GM18861 (cell line): Measurements from ENCODE around the gene ABCC2.
"Not testable (repeated sequence)": the region's sequence is repeated elsewhere in the genome, so short reads cannot be mapped to it uniquely, and the experiment has no call there.

ENCODE experiments used
- ATAC-seq: cut with Tn5 transposase; IDR thresholded peaks from one replicate; pipeline ENCODE4 v1.9.1; 2021; ENCODE audit not compliant: unreplicated experiment

ABCC2 gene

DNA sequence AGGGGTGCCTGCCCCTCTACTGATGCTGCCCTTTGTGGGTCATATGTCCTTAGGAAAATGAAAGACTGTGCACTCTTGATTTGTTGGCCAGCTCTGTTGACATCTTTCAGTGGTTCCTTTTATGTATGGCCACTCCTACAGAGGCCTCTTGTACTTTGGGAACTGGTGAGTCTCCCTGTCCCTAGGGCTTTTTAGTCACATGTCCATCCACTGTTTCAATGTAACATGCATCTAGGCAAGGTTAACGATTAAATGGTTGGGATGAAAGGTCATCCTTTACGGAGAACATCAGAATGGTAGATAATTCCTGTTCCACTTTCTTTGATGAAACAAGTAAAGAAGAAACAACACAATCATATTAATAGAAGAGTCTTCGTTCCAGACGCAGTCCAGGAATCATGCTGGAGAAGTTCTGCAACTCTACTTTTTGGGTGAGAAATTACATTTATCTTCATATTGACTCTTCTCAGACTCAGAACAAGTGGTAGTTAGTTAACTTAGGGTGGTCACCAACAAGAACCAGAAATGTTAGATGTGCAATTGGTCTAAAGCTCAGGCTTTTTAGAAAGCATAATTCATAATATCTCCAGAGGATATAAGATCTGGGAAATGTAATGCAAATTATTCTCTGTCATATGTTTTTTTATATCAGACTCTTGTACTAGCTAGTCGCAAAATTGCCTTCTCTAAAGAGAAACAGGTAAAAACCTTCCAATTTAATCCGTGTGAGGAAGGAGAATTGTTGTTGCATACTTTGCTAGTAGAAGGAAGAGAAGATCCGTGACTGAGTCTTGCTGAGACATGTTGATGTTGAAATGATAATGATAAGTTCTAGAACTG is at the start of gene ABCC2:
TSS of gene ABCC2 (plus strand) at position 194 of the 840 bp plus-strand sequence. CDS start at position 399, 205 bp downstream.
- no peak for ATAC-seq

GRCh38 chr10:99733366-99733765 is 49.1 kb upstream of the ABCC2 start:
- no peak for ATAC-seq

DNA sequence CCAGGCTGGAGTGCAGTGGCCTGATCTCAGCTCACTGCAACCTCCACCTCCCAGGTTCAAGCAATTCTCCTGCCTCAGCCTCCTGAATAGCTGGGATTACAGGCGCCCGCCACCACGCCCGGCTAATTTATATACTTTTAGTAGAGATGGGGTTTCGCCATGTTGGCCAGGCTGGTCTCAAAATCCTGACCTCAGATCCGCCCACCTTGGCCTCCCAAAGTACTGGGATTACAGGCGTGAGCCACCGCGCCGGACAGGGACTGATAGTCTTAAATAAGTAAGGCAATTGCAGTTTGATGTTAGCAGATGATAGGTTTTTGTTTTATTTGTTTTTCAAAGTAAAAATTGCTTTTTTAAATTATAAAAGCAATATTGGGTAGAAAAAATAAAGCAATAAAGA is 48.3 kb upstream of the ABCC2 start:
- not testable (repeated sequence) for ATAC-seq

DNA sequence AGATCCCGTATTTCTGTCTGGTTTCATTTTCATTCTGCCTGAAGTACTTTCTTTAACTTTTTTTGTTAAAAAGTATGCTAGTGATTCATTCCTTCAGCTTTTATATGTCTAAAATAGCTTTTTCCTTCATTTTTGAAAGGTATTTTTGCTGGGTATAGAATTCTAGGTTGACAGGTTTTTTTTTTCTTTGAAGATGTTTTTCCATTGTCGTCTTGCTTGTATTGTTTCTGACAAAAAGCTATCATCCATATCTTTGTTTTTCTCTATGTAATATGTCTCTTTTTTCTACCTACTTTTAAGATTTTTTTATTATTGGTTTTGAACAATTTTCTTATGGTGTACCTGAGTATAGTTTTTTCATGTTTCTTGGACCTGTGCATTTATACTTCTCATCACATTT is 42.2 kb upstream of the ABCC2 start:
- ATAC-seq = no peak

DNA sequence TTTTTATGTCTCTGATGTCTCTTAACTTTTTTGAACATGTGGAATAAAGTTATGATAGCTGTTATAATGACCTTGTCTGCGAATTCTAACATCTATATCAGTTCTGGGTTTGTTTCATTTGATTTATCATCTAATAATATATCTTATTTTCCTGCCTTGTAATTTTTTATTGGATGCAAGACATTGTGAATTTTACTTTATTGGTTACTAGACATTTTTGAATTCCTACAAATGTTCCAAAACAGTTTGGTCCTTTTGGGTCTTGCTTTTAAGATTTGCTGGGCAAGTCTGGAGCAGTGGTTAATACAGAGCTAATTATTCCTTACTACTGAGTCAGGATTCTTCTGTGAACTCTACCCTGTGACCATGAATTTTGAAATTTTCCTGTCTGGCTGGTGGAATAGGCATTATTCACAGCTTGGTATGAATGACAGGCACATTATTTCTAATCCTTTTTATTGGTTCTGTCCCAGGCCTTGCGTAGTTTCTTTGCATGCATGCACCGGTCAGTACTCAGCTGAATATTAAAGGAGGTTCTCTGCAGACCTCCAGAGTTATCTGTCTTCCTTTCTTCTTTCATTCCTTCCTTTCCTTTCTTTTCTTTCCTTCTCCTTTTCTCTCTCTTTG is 41.4 kb upstream of the ABCC2 start:
- no peak for ATAC-seq

DNA sequence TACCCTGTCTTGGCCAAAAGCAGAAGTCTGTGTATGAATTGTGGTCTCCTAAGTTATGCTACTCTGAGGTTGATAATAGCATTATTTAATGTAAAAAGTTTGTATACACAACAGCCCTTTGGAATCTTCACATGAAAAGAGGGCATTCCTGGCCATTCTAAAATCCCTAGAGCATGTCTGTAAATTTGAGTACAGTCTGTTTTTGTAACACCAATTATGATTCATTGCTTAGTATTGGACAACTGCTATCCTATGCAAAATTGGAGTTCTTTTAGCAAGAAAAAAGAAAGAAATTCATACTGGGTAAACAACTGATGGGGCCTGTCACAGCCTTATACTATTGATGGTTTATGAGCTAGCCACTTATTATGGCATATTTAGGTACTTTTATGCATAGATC is 40.2 kb upstream of the ABCC2 start:
- no peak for ATAC-seq

GRCh38 chr10:99742701-99743100 is 39.7 kb upstream of the ABCC2 start:
- ATAC-seq = no peak

- no peak for ATAC-seq
These were observed 38.6 kb upstream of the ABCC2 start for GRCh38 chr10:99743841-99744240.

DNA sequence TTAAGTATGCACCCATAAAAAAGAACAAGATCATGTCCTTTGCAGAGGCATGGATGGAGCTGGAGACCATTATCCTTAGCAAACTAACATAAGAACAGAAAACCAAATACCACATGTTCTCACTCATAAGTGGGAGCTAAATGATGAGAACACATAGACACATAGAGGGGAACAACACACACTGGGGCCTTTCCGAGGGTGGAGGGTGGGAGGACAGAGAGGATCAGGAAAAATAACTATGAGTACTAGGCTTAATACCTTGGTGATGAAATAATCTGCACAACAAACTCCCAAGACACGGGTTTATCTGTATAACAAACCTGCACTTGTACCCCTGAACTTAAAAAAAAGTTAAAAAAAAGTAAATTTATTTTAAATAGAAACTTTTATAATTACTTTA is 36.3 kb upstream of the ABCC2 start:
- ATAC-seq = not testable (repeated sequence)

- ATAC-seq = no peak
These were observed 33.5 kb upstream of the ABCC2 start for GRCh38 chr10:99748823-99749451.

DNA sequence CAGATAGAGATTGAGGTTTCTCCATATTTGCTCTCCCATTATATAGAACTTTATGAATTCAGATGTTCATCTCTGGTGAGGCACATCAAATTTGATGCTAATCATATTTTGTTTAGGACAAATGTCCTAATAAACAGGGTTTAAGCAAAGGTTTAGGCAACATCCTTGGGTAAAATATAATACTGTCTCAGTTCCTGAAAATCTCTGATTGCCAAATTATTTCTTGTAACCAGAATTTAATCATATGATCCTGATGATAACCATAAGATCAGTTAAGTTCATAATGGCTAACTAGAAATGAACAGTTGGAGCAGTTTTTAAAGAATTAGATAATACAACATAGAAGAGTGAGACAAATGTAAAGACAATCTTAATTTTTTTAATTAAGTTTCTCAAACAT is 31.8 kb upstream of the ABCC2 start:
- ATAC-seq = no peak

DNA sequence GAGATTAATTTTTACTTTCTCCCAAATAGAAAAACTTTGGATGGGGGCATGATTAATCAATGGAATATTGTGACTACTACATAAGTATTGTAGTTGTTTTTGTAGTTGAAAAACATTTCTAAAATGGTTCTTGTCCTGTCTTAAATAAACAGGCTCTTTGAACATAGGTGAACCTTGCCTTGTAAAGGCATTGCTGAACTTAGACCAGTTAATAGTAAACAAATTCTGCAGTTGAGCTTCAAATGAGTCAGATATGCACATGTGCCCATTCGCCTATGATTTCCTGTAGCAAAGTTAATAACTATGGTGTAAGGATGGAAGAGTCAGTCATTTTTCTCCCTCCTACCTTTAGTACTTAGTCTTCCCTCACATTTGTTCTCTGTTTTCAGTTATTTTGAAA is 27.8 kb upstream of the ABCC2 start:
- ATAC-seq = no peak

DNA sequence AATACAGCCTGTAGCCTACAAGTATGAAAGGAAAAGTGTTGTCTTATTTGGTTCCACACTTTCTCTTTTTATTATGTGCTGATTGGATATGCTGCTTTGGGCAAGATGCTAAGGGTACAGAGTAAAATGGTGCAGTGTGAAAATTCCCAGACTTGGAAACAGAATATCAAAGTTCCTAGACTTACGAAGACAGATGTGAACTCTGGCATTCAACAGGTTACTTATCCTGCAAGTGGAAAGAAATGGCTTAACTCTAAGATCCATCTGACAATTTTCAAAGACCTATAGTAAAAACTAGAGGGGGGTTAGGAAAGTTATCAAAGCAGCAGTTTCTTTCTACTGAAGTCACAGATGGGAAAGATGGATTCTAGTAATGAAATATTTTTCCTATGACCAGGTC is 26.3 kb upstream of the ABCC2 start:
- no peak for ATAC-seq

DNA sequence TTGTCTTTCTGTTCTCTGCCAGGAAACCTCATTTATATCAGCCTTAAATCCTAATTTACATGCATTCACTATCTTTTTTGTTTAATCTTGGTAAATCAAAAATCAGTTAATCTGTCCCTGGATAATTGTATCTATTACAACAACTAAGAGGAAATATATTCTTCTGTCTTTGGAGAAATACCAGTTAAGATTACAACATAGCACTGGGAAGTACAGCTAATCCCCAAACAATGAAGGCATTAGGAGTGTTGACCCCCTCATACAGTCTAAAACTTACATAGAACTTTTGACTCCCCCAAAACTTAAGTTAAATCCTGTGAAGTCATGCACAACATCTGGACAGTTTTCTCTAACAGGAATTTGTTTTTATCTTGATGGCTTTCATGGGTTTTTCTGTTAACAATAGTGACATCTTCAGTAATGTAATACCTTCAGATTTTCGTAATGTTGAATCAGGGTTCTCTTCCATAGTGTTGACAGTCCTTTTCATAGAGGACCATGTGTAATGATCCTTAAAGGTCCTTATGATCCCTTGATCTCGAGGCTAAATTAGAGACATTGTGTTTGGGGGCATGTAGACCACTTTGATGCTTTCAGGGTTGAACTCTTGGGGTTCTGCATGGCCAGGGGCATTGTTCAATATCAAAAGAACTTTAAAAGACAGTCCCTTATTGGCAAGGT is 24.1 kb upstream of the ABCC2 start:
- ATAC-seq = no peak

GRCh38 chr10:99760321-99760720 is 22.1 kb upstream of the ABCC2 start:
- no peak for ATAC-seq

GRCh38 chr10:99761365-99761764 is 21.1 kb upstream of the ABCC2 start:
- ATAC-seq = no peak

DNA sequence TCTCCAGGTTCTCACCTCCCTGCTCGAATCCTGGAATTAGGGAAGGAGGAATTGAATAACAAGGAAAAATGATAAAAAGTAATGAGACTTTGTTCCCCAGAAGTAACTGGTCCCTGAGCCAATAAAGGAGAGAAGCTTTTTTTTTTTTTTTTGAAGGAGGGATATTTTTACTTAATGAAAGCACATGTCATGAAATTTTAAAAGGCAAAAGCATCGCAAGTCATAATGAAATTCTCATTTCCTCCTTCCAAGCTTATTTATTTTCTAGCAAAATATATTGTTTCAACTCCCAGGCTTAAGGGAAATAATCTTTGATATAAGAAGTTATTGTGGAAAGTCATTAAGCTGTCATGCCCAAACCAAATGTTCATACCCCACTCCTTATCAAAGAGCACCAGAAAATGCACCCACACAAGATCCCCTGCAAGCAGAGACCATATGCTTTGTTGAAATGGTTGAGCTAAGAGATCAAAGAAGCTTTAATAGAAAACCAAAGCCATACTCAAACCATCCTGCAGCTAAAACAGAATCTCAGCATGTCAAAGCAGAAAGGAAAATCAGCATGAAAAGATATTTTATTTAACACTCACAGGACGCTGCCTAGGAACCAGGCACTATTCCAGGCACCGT is 16.7 kb upstream of the ABCC2 start:
- ATAC-seq = peak; percentile 4

GRCh38 chr10:99766302-99766681 is 16.1 kb upstream of the ABCC2 start:
- ATAC-seq = peak; percentile 67

- ATAC-seq = no peak
These were observed 14.5 kb upstream of the ABCC2 start for GRCh38 chr10:99767901-99768300.

GRCh38 chr10:99768556-99768955 is 13.9 kb upstream of the ABCC2 start:
- no peak for ATAC-seq

GRCh38 chr10:99769706-99770105 is 12.7 kb upstream of the ABCC2 start:
- no peak for ATAC-seq
